ENCODE data around the gene ASAH2B. TPM values are rescaled to one million over a fixed set of nuclear protein-coding genes. Genes with fewer than 3 reads are reported as not detected.

ASAH2B gene
- total RNA-seq, 1 donor from 2014 or later, result 3.9 TPM

DNA sequence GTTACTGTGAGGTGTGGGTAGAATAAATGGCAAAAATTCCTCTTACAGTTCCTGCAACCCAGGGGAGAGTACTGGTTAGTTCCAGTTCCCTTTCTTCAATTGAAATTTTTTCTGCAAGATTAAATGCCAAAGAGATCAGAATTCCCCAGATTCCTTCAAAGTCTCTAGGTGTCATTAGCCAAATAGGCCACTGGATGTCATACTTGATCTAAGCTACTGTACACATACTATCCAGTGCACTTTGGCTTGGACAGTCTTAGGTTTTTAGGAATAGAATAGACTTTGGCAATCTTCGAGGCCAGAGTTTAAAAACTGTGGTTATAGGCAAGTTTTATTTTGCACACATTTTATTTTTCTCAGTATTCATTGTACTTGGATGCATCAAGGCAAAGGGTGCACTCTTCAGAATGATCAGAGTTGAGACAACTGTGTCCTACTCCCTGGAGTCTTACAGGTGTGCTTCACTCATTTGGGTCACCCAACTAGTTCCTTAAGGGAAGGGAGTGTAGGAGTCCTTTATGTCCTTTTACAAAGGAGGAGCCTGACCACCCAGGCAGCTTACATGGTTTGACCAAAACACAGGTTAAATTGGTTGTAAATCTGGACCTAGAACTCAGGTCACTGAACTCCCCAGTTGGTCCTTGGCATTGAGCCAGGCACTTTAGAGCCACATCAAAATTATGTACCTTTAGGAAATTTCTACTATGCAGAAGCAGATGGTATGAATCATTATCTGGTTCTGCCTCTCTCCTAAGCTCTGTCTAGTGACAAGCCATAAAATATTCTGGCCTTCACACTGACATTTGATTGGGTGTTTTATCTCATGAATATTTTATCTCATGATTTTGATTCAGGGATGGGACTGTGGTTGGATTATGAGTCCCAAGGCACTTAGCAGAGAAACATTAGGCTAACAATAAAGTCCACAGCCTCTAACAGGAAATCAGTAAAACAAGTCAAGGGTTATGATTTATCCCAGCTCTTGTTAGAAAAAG is 49.5 kb downstream of the ASAH2B start:
- H3K9me3 Mint-ChIP-seq (ENCODE audit: low read depth), result peaks cover 13% of the 10 kb centered on the region
- no peak overlapping the region for H3K27ac Mint-ChIP-seq (ENCODE audit: unreplicated experiment)
- DNase-seq (ENCODE audit: low spot score), result no peak
- TF ChIP-seq, protein P1, sequence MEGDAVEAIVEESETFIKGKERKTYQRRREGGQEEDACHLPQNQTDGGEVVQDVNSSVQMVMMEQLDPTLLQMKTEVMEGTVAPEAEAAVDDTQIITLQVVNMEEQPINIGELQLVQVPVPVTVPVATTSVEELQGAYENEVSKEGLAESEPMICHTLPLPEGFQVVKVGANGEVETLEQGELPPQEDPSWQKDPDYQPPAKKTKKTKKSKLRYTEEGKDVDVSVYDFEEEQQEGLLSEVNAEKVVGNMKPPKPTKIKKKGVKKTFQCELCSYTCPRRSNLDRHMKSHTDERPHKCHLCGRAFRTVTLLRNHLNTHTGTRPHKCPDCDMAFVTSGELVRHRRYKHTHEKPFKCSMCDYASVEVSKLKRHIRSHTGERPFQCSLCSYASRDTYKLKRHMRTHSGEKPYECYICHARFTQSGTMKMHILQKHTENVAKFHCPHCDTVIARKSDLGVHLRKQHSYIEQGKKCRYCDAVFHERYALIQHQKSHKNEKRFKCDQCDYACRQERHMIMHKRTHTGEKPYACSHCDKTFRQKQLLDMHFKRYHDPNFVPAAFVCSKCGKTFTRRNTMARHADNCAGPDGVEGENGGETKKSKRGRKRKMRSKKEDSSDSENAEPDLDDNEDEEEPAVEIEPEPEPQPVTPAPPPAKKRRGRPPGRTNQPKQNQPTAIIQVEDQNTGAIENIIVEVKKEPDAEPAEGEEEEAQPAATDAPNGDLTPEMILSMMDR (IDR thresholded peaks at IDR 0.05), result peak; percentile 69
- no peaks in the 10 kb centered on the region for H3K4me1 Mint-ChIP-seq (ENCODE audit: low read depth)
- H3K36me3 Mint-ChIP-seq (ENCODE audit: low read depth), result peaks cover 3% of the 10 kb centered on the region
- peaks cover 17% of the 10 kb centered on the region for H3K27me3 Mint-ChIP-seq (ENCODE audit: low read depth)
- H3K4me3 Mint-ChIP-seq (ENCODE audit: unreplicated experiment), result no peak overlapping the region

DNA sequence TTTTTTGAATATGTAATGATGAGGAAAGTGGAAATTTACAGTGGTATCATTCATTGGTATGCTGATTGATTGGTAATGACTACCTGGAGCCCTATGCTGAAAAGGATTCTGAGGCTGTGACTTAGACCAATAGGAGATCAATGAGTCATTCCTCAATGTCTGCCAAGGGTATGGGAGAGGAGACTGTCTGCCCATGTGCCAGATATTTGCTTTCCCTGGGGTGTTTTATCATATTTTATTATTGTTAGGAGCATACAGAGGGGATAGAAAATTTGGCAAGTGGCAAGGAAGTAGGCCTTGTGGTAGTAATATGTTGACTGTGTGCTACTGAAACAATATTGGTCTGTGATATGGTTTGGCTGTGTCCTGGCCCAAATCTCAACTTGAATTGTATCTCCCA is 54.8 kb downstream of the ASAH2B start:
- no peaks in the 10 kb centered on the region for H3K36me3 Mint-ChIP-seq (ENCODE audit: low read depth)
- TF ChIP-seq, protein P1 (IDR thresholded peaks at IDR 0.05), result no peak
- H3K9me3 Mint-ChIP-seq (ENCODE audit: low read depth), result no peaks in the 10 kb centered on the region
- no peak for DNase-seq (ENCODE audit: low spot score)
- H3K4me3 Mint-ChIP-seq (ENCODE audit: unreplicated experiment), result no peak overlapping the region
- peaks cover 14% of the 10 kb centered on the region for H3K27me3 Mint-ChIP-seq (ENCODE audit: low read depth)
- H3K27ac Mint-ChIP-seq (ENCODE audit: unreplicated experiment), result no peak overlapping the region
- H3K4me1 Mint-ChIP-seq (ENCODE audit: low read depth), result no peaks in the 10 kb centered on the region

DNA sequence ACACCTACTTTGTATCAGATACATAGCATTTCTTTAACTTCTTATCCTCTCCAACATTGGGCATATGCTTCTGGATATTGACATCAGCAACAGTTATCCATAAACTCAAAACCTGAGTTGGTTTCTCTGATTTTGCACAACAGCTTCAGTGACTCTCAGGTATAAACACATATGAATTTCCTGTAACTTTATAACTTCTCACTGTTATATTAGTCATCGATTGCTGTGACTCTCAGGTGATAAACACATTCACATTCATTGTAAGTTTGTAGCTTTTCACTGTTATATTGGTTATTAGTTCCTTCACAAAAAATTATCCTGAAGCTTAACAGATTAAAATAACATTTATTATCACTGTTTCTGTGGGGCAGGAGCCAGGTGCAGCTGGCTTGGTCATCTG is 57.0 kb downstream of the ASAH2B start:
- H3K36me3 Mint-ChIP-seq (ENCODE audit: low read depth), result no peaks in the 10 kb centered on the region
- no peak overlapping the region for H3K27ac Mint-ChIP-seq (ENCODE audit: unreplicated experiment)
- TF ChIP-seq, protein P1 (IDR thresholded peaks at IDR 0.05), result no peak

DNA sequence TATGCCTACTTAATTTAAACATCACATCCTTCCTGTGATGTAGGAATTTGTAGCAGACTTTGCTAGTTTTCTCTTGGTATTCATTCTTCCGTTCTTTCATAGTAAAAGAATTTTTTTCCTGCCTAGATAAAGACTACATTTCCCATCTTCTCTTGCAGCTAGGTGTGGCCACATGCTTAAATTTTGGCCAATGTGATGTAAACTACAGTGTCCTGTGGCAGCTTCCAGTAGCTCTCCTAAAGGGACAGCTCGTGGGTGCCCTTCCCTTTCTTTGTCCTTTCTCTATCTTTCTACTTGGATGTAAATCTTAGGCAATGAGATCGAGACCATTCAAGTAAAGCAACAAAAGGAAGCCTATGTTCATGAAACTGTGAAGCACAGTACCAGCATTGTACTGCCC is 58.6 kb downstream of the ASAH2B start:
- Mint-ChIP-seq H3K4me3 (ENCODE audit: unreplicated experiment) (no peak overlapping the region), H3K36me3 (ENCODE audit: low read depth) (no peaks in the 10 kb centered on the region), H3K27me3 (ENCODE audit: low read depth) (peaks cover 19% of the 10 kb centered on the region), H3K9me3 (ENCODE audit: low read depth) (no peaks in the 10 kb centered on the region), H3K4me1 (ENCODE audit: low read depth) (no peaks in the 10 kb centered on the region), H3K27ac (ENCODE audit: unreplicated experiment) (no peak overlapping the region)
- DNase-seq (ENCODE audit: low spot score), result no peak
- TF ChIP-seq, protein P1 (IDR thresholded peaks at IDR 0.05), result no peak

More for the DNA sequence above, 57.0 kb downstream of the ASAH2B start:
- Mint-ChIP-seq H3K27me3 (ENCODE audit: low read depth) (peaks cover 19% of the 10 kb centered on the region), H3K4me3 (ENCODE audit: unreplicated experiment) (no peak overlapping the region), H3K4me1 (ENCODE audit: low read depth) (no peaks in the 10 kb centered on the region), H3K9me3 (ENCODE audit: low read depth) (no peaks in the 10 kb centered on the region)
- no peak for DNase-seq (ENCODE audit: low spot score)

DNA sequence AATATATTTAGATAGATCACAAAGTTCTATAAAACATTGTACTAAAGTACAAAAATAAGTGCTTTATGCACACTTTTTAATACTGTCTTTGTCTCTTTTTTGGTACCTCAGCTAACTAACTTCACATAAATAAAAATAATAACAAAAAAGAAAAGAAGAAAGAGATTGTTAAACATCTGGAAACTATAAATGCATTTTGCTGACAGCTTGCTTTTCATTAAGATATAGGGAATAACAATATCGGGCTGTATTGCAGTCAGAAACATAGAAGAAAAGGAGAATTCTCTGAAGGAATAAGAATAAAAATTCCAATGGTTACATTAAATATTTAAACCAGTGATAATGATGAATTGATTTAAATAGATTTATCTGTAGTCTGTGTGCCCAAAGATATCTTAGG is 59.9 kb downstream of the ASAH2B start:
- H3K4me3 Mint-ChIP-seq (ENCODE audit: unreplicated experiment), result no peak overlapping the region
- no peaks in the 10 kb centered on the region for H3K4me1 Mint-ChIP-seq (ENCODE audit: low read depth)
- H3K27ac Mint-ChIP-seq (ENCODE audit: unreplicated experiment), result no peak overlapping the region
- H3K36me3 Mint-ChIP-seq (ENCODE audit: low read depth), result no peaks in the 10 kb centered on the region
- no peaks in the 10 kb centered on the region for H3K9me3 Mint-ChIP-seq (ENCODE audit: low read depth)
- DNase-seq (ENCODE audit: low spot score), result no peak
- peaks cover 18% of the 10 kb centered on the region for H3K27me3 Mint-ChIP-seq (ENCODE audit: low read depth)
- TF ChIP-seq, protein P1 (IDR thresholded peaks at IDR 0.05), result no peak

Data from chondrocyte (in vitro differentiated cells).